ENCODE measurements around the gene SHOX. TPM values are rescaled to one million over a fixed set of nuclear protein-coding genes. Genes with fewer than 3 reads are reported as not detected.
"Not testable (repeated sequence)": the region's sequence is repeated elsewhere in the genome, so short reads cannot be mapped to it uniquely, and the experiment has no call there.

SHOX gene
- total and polyA plus RNA-seq, 2 experiments from 2014 or later, result not detected

- no peak for TF ChIP-seq CTCF (IDR thresholded peaks at IDR 0.05; ENCODE audit: low read depth, low read length)
- Histone ChIP-seq H3K36me3 (no peaks in the 10 kb centered on the region), H3K4me1 (ENCODE audit: low read depth) (no peaks in the 10 kb centered on the region), H3K9me3 (ENCODE audit: low read depth) (no peaks in the 10 kb centered on the region), H3K4me3 (no peak overlapping the region), H3K27ac (no peak overlapping the region), H3K27me3 (peaks cover 11% of the 10 kb centered on the region)
- no peak for DNase-seq (ENCODE audit: low read depth in 1 of 2, low spot score in 1 of 2)
Measured at GRCh38 chrX:586351-586750, 44.2 kb upstream of the SHOX start.

- not testable (repeated sequence) for H3K36me3 ChIP-seq; H3K4me1 ChIP-seq (ENCODE audit: low read depth); H3K9me3 ChIP-seq (ENCODE audit: low read depth); H3K4me3 ChIP-seq; DNase-seq (ENCODE audit: low read depth in 1 of 2, low spot score in 1 of 2); H3K27ac ChIP-seq
- peaks cover 11% of the 10 kb centered on the region for H3K27me3 ChIP-seq
Measured at GRCh38 chrX:589261-589660, 41.3 kb upstream of the SHOX start.

GRCh38 chrX:590693-591404 is 39.7 kb upstream of the SHOX start:
- Histone ChIP-seq H3K4me3 (no peak overlapping the region), H3K27ac (no peak overlapping the region), H3K9me3 (ENCODE audit: low read depth) (no peaks in the 10 kb centered on the region), H3K27me3 (peaks cover 4% of the 10 kb centered on the region), H3K36me3 (no peaks in the 10 kb centered on the region), H3K4me1 (ENCODE audit: low read depth) (no peaks in the 10 kb centered on the region)
- no peak for TF ChIP-seq CTCF (IDR thresholded peaks at IDR 0.05; ENCODE audit: low read depth, low read length)
- DNase-seq (ENCODE audit: low read depth in 1 of 2, low spot score in 1 of 2), result no peak

GRCh38 chrX:599837-600715 is 30.5 kb upstream of the SHOX start:
- Histone ChIP-seq H3K27me3 (no peaks in the 10 kb centered on the region), H3K27ac (no peak overlapping the region), H3K36me3 (no peaks in the 10 kb centered on the region), H3K4me1 (ENCODE audit: low read depth) (no peaks in the 10 kb centered on the region), H3K9me3 (ENCODE audit: low read depth) (no peaks in the 10 kb centered on the region), H3K4me3 (no peak overlapping the region)
- TF ChIP-seq CTCF (IDR thresholded peaks at IDR 0.05; ENCODE audit: low read depth, low read length), result no peak
- DNase-seq (ENCODE audit: low read depth in 1 of 2, low spot score in 1 of 2), result no peak

GRCh38 chrX:603029-603428 is 27.6 kb upstream of the SHOX start:
- not testable (repeated sequence) for H3K4me1 ChIP-seq (ENCODE audit: low read depth); H3K27me3 ChIP-seq; DNase-seq (ENCODE audit: low read depth in 1 of 2, low spot score in 1 of 2); H3K9me3 ChIP-seq (ENCODE audit: low read depth); H3K4me3 ChIP-seq; H3K36me3 ChIP-seq; H3K27ac ChIP-seq

GRCh38 chrX:604616-605015 is 26.0 kb upstream of the SHOX start:
- not testable (repeated sequence) for H3K36me3 ChIP-seq; DNase-seq (ENCODE audit: low read depth in 1 of 2, low spot score in 1 of 2); H3K4me1 ChIP-seq (ENCODE audit: low read depth); H3K27ac ChIP-seq; H3K27me3 ChIP-seq; H3K9me3 ChIP-seq (ENCODE audit: low read depth); H3K4me3 ChIP-seq

GRCh38 chrX:608088-608487 is 22.5 kb upstream of the SHOX start:
- not testable (repeated sequence) for H3K36me3 ChIP-seq

More at GRCh38 chrX:608088-608487, 22.5 kb upstream of the SHOX start:
- not testable (repeated sequence) for H3K9me3 ChIP-seq (ENCODE audit: low read depth); H3K4me3 ChIP-seq; H3K27ac ChIP-seq; H3K27me3 ChIP-seq; H3K4me1 ChIP-seq (ENCODE audit: low read depth); DNase-seq (ENCODE audit: low read depth in 1 of 2, low spot score in 1 of 2)
